Measurements from ENCODE around the gene ASCC3. TPM values are rescaled to one million over a fixed set of nuclear protein-coding genes. Genes with fewer than 3 reads are reported as not detected.

The ASCC3 gene
- total RNA-seq, 1 donor from 2014 or later, result 12.7 TPM

DNA sequence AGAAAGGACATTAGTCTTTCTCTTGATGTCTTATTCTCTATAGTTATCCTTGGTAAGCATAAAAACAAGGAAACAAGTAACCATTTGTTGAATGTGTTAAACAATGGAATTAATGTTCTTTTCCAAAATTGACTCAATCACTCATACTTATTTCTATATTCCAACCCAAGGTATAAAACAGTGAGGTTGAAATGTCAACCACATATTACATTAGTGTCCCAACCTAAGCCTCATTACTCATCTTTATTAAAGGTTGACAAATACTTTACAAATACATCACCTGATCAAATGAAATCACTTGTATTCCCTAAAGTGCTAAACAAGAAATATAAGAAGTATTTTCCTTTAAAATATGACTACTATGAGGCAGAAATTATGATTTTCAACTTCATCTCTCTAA, 100.5 kb downstream of the ASCC3 start:
- TF ChIP-seq, protein P1, sequence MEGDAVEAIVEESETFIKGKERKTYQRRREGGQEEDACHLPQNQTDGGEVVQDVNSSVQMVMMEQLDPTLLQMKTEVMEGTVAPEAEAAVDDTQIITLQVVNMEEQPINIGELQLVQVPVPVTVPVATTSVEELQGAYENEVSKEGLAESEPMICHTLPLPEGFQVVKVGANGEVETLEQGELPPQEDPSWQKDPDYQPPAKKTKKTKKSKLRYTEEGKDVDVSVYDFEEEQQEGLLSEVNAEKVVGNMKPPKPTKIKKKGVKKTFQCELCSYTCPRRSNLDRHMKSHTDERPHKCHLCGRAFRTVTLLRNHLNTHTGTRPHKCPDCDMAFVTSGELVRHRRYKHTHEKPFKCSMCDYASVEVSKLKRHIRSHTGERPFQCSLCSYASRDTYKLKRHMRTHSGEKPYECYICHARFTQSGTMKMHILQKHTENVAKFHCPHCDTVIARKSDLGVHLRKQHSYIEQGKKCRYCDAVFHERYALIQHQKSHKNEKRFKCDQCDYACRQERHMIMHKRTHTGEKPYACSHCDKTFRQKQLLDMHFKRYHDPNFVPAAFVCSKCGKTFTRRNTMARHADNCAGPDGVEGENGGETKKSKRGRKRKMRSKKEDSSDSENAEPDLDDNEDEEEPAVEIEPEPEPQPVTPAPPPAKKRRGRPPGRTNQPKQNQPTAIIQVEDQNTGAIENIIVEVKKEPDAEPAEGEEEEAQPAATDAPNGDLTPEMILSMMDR (IDR thresholded peaks at IDR 0.05), result no peak
- intact Hi-C loops (cut with DNase I), result no loop called here
- H3K36me3 ChIP-seq, result no peaks in the 10 kb centered on the region

DNA sequence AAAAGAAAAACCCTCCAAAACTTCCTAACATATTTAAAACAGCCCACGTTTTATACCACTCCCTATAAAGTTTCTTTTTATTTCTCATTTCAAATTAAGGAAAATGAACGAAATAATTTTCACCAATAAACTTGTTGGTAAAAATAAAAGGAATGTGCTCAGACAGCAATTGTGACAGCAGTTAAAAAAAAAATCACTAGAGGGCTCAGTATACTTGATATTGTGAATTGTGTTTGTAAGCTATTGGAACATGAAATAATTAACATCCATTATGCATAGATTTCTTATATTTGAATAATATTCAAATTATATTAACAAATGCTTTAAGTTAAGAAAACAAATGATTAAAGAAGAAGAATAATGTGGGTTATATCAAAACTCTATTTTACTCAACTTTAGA, 105.5 kb downstream of the ASCC3 start:
- TF ChIP-seq, protein P1 (IDR thresholded peaks at IDR 0.05), result peak in 1 of 3 experiments; percentile 7
- H3K4me3 ChIP-seq, result no peak overlapping the region
- no peaks in the 10 kb centered on the region for H3K9me3 ChIP-seq
- intact Hi-C loops (cut with DNase I), result no loop called here
- no peaks in the 10 kb centered on the region for H3K27me3 ChIP-seq
- no peaks in the 10 kb centered on the region for H3K4me1 ChIP-seq
- no peak overlapping the region for H3K27ac ChIP-seq
- no peaks in the 10 kb centered on the region for H3K36me3 ChIP-seq
- DNase-seq (ENCODE audit: low spot score in 2 of 2), result no peak

More for the DNA sequence above, 100.5 kb downstream of the ASCC3 start:
- Histone ChIP-seq H3K9me3 (no peaks in the 10 kb centered on the region), H3K4me1 (no peaks in the 10 kb centered on the region), H3K27me3 (no peaks in the 10 kb centered on the region), H3K4me3 (no peak overlapping the region), H3K27ac (no peak overlapping the region)
- no peak for DNase-seq (ENCODE audit: low spot score in 2 of 2)

DNA sequence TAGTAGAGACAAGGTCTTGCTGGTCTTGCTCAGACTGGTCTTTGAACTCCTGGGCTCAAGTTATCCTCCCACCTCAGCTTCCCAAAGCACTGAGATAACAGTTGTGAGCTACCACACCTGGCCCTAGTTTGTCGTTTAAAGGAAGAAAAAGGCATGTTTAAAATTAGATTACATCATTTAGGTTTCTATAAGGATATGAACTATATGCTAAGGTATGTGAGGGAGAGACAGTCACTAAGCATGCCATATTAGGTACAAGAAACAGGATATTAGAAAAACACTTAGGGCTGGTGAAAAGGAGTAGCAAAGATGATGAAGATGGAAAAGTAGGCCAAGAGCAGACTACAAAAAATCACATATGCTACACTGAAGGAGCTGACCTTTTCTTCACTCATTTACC, 106.4 kb downstream of the ASCC3 start:
- intact Hi-C loops (cut with DNase I), result no loop called here
- DNase-seq (ENCODE audit: low spot score in 2 of 2), result no peak

DNA sequence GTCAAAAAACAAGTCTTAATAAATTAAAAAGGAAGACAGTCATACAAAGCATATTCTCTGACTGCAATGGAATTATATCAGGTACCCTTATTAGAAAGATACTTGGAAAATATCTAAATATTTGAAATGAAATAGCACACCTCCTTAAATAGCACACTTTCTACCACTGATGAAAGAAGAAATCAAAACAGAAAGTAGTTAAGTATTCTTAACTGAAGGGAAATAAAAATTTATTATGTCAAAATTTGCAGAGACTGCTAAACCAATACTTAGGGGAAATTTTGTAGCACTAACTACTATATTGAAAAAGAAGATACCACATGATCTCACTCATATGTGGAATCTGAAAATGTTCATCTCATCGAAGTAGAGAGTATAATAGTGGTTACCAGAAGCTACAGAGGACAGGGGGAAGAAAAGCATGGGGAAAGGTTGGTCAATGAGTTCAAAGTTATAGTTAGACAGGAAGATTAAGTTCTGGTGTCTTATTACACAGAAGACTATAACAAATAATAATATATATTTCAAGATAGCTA, 112.2 kb downstream of the ASCC3 start:
- no peaks in the 10 kb centered on the region for H3K27me3 ChIP-seq
- H3K9me3 ChIP-seq, result no peaks in the 10 kb centered on the region
- no peak for DNase-seq (ENCODE audit: low spot score in 2 of 2)
- TF ChIP-seq, protein P1 (IDR thresholded peaks at IDR 0.05), result no peak
- peaks cover 6 to 18% of the 10 kb centered on the region in 2 donors for H3K36me3 ChIP-seq
- H3K4me3 ChIP-seq, result no peak overlapping the region
- no peaks in the 10 kb centered on the region for H3K4me1 ChIP-seq
- intact Hi-C loops (cut with DNase I), result no loop called here
- no peak overlapping the region for H3K27ac ChIP-seq

More for the DNA sequence above, 106.4 kb downstream of the ASCC3 start:
- no peak overlapping the region for H3K27ac ChIP-seq
- H3K9me3 ChIP-seq, result no peaks in the 10 kb centered on the region
- H3K4me1 ChIP-seq, result no peaks in the 10 kb centered on the region
- no peaks in the 10 kb centered on the region for H3K27me3 ChIP-seq
- H3K36me3 ChIP-seq, result no peaks in the 10 kb centered on the region
- TF ChIP-seq, protein P1 (IDR thresholded peaks at IDR 0.05), result no peak
- no peak overlapping the region for H3K4me3 ChIP-seq

DNA sequence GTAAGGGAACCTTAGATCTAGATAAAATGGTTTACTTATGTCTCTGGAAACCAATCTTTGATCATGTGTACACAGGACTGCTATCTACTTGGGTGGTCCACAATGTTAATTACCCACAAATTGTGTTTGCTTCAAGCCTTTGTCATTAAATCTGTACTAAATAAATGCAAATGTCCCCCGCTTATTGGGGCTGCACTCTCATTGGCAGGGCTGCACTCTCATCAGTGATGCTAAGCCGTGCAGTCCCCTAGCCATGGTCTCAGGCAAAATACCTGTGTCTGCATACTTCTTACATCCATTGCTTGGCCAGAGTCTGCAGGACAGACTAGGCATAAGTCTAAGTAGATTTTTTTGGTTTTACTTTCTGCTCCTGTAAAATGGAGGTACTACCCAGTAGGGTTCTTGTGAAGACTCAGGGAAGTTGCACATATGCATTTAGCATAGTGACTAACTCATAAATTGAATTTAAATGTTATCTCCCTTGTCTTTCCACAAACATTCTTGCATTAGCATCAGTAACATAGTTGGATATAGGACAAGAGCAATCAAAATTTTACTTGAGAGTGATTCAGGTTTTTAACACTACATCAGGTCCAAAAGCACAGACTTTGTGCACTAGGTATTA, 117.4 kb downstream of the ASCC3 start:
- Histone ChIP-seq H3K27me3 (no peaks in the 10 kb centered on the region), H3K36me3 (peaks cover 9 to 48% of the 10 kb centered on the region in 2 donors), H3K27ac (no peak overlapping the region), H3K4me1 (no peaks in the 10 kb centered on the region), H3K9me3 (no peaks in the 10 kb centered on the region), H3K4me3 (no peak overlapping the region)
- TF ChIP-seq, protein P1 (IDR thresholded peaks at IDR 0.05), result no peak
- no peak for DNase-seq (ENCODE audit: low spot score in 2 of 2)
- intact Hi-C loops (cut with DNase I), result no loop called here

All from ascending aorta (tissue), 2 donors.